PC-3 (cell line): ENCODE results near the gene NUDT5.

ENCODE experiments used
- CTCF ChIP-seq: fragments of 300-600 bp; sonication (generic); conservative IDR thresholded peaks from 2 replicates; pipeline ENCODE4 v1.5.1; 2017; ENCODE audit warnings: antibody characterized with exemption, low read depth, mild to moderate bottlenecking, low read length
- EZH2 ChIP-seq: fragments of 300-600 bp; sonication (generic); IDR thresholded peaks from one replicate; pipeline ENCODE4 v1.6.1; 2017; ENCODE audit warnings: antibody characterized with exemption, mild to moderate bottlenecking, low read length; ENCODE audit not compliant: unreplicated experiment
- EZH2phosphoT487 ChIP-seq: fragments of 300-600 bp; sonication (generic); IDR thresholded peaks from 2 replicates; pipeline ENCODE4 v1.6.1; 2018; ENCODE audit warnings: mild to moderate bottlenecking, antibody characterized with exemption, low read length, borderline replicate concordance

GRCh38 chr10:12202226-12202625, 6.5 kb upstream of the NUDT5 start:
- TF ChIP-seq CTCF (no peak), EZH2phosphoT487 (no peak), EZH2 (no peak)
